ENCODE measurements around the gene MYH14. TPM values are rescaled to one million over a fixed set of nuclear protein-coding genes. Genes with fewer than 3 reads are reported as not detected.
"Not testable (repeated sequence)": the region's sequence is repeated elsewhere in the genome, so short reads cannot be mapped to it uniquely, and the experiment has no call there.

The MYH14 gene
- total and polyA plus RNA-seq, 2 experiments from 2014 or later, result 1.8 to 3.0 TPM

GRCh38 chr19:50232600-50232999 is 29.2 kb downstream of the MYH14 start:
- no peaks in the 10 kb centered on the region for H3K36me3 ChIP-seq
- H3K4me3 ChIP-seq, result no peak overlapping the region
- H3K9me3 ChIP-seq (ENCODE audit: low read depth), result no peaks in the 10 kb centered on the region
- TF ChIP-seq CTCF (IDR thresholded peaks at IDR 0.05; ENCODE audit: low read depth, low read length), result no peak
- no peak for DNase-seq (ENCODE audit: low read depth in 1 of 2, low spot score in 1 of 2)
- no peaks in the 10 kb centered on the region for H3K4me1 ChIP-seq (ENCODE audit: low read depth)
- no peak overlapping the region for H3K27ac ChIP-seq
- no peaks in the 10 kb centered on the region for H3K27me3 ChIP-seq

GRCh38 chr19:50233308-50233910 is 30.0 kb downstream of the MYH14 start:
- Histone ChIP-seq H3K9me3 (ENCODE audit: low read depth) (no peaks in the 10 kb centered on the region), H3K27ac (no peak overlapping the region), H3K36me3 (no peaks in the 10 kb centered on the region), H3K4me3 (no peak overlapping the region), H3K4me1 (ENCODE audit: low read depth) (no peaks in the 10 kb centered on the region), H3K27me3 (no peaks in the 10 kb centered on the region)
- no peak for TF ChIP-seq CTCF (IDR thresholded peaks at IDR 0.05; ENCODE audit: low read depth, low read length)
- no peak for DNase-seq (ENCODE audit: low read depth in 1 of 2, low spot score in 1 of 2)

GRCh38 chr19:50237493-50237892 is 34.1 kb downstream of the MYH14 start:
- not testable (repeated sequence) for H3K4me1 ChIP-seq (ENCODE audit: low read depth); H3K4me3 ChIP-seq; H3K27ac ChIP-seq; H3K27me3 ChIP-seq; H3K9me3 ChIP-seq (ENCODE audit: low read depth); H3K36me3 ChIP-seq; DNase-seq (ENCODE audit: low read depth in 1 of 2, low spot score in 1 of 2)

GRCh38 chr19:50238043-50238442 is 34.6 kb downstream of the MYH14 start:
- no peaks in the 10 kb centered on the region for H3K27me3 ChIP-seq
- H3K36me3 ChIP-seq, result no peaks in the 10 kb centered on the region
- H3K27ac ChIP-seq, result no peak overlapping the region
- no peak for TF ChIP-seq CTCF (IDR thresholded peaks at IDR 0.05; ENCODE audit: low read depth, low read length)
- H3K9me3 ChIP-seq (ENCODE audit: low read depth), result no peaks in the 10 kb centered on the region
- no peaks in the 10 kb centered on the region for H3K4me1 ChIP-seq (ENCODE audit: low read depth)
- no peak for DNase-seq (ENCODE audit: low read depth in 1 of 2, low spot score in 1 of 2)
- no peak overlapping the region for H3K4me3 ChIP-seq

- no peak for DNase-seq (ENCODE audit: low read depth in 1 of 2, low spot score in 1 of 2)
- no peak for TF ChIP-seq CTCF (IDR thresholded peaks at IDR 0.05; ENCODE audit: low read depth, low read length)
- Histone ChIP-seq H3K4me3 (no peak overlapping the region), H3K4me1 (ENCODE audit: low read depth) (no peaks in the 10 kb centered on the region), H3K27ac (no peak overlapping the region), H3K27me3 (no peaks in the 10 kb centered on the region), H3K36me3 (no peaks in the 10 kb centered on the region), H3K9me3 (ENCODE audit: low read depth) (no peaks in the 10 kb centered on the region)
Measured at GRCh38 chr19:50239921-50240590, 36.6 kb downstream of the MYH14 start.

GRCh38 chr19:50242581-50242980 is 39.2 kb downstream of the MYH14 start:
- Histone ChIP-seq H3K27me3 (no peaks in the 10 kb centered on the region), H3K9me3 (ENCODE audit: low read depth) (no peaks in the 10 kb centered on the region), H3K4me3 (no peak overlapping the region), H3K36me3 (no peaks in the 10 kb centered on the region), H3K27ac (no peak overlapping the region), H3K4me1 (ENCODE audit: low read depth) (no peaks in the 10 kb centered on the region)
- no peak for TF ChIP-seq CTCF (IDR thresholded peaks at IDR 0.05; ENCODE audit: low read depth, low read length)
- DNase-seq (ENCODE audit: low read depth in 1 of 2, low spot score in 1 of 2), result peak in 1 of 2 donors; percentile 11

Data from cardiac muscle cell (in vitro differentiated cells and primary cell).